Activated CD4-positive, alpha-beta T cell treated with anti-CD3 and anti-CD28 coated beads, Interleukin-2, Interleukin-4, amounts not matched to agents 100 ng/mL and 50 ng/mL, durations not matched to agents 16 hours and 8 hours (primary cell): ENCODE results near the gene PADI3.

Source experiments
- DNase-seq: peaks from one replicate; pipeline ENCODE4 v3.0.0-alpha.2; 2020; ENCODE audit warnings: low spot score

PADI3 gene

DNA sequence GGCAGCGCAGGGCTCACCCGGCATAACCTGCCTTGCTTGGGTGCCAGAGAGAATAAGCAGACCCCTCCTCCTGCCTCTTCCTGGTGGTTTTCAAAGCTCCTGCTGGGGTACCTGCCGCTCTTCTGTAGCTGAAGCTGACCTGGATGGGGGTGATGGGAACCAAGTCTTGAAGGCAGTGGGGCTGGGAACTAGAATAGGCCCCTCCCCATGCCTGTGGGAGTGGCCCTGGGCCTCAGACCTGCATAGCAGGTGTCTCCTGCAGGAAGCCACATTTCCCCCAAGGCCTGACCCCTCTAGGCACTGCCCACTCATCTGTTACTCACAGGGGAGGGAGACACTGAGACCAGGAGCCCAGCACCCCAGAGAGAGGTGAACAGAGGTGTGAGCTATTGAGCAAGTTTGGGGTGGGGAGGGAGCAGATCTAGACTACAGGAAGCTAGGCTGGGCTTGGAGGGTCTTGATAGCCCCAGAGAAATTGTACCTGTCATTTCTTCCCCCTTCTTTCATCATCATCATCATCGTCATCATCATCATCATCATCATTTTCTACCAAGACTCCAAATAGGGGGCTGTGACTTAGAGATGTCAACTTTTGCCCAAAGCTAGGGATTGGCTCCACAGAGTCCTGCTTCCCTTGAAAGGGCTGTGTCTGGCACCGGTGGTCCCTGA is 33.9 kb upstream of the PADI3 start:
- DNase-seq, result no peak

DNA sequence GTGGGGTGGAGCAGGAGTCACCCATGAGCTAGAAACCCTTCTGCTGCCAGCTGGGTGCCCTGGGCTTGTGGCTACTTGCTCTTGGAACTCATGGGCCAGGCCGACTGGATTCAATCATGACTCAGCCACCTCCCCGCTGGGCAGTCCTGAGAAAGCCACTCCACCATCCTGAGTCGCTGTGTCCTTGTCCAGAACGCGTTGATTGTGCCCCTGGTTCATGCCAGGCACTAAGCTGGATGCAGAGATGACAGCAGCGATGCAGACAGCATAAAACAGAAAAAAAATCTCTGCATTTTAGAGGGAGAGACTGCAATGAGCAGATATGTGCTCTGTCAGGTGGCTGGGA is 33.4 kb upstream of the PADI3 start:
- DNase-seq, result no peak

DNA sequence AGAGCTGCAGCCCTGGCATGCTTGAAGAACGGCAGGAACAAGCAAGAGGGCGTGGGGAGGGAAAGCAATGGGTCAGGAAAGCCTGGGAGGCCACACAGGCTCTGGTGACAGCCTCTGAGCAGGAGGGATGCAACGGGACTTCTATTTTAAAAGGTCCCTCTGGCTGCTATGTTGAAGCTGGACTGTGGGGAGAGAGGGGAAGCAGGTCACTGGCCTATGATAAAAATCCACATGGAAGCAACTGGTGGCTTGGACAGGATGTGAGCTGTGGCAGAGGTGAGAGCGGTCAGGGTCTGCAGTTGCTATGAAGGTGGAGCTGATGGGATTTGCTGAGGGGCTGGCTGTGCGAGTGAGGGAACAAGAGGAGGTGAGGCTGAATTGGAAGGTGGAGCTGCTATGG is 32.8 kb upstream of the PADI3 start:
- no peak for DNase-seq

DNA sequence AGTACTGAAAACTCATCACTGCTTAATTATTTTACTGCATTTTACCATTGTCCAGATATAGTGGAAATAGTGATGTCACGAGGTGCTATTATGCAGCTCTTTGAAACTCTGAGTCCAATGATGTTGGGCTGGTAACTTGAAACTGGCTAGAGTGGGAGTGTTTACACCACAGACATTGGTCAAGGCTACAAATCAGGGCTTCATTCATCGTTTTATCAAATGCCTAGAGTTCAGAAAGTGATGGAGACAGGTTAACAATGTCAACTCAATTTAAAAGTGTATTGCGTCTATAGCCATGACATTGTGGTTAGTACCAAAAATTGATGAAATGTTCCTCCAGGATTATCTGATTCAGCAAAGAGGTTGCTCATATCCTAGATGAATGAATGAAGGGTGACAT is 31.3 kb upstream of the PADI3 start:
- DNase-seq, result no peak

DNA sequence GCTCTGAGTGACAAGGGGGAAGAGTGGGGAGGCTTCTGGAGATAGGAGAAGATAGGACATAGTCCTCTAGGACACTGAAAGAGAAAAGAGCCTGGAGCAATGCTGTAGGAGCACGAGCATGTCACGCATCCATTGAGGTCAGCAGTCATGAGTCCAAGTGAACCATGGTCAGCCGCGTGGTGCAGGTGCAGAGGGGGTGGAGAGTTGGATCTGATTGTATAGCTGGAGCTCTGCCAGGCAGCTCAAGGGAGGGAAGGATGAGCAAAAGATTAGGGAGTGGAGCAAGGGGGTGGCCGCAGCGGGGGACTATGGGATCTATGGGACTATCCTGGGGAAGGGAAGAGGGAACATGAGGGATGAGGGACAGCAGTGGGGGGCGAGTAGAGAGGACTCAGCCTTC is 30.0 kb upstream of the PADI3 start:
- DNase-seq, result no peak

DNA sequence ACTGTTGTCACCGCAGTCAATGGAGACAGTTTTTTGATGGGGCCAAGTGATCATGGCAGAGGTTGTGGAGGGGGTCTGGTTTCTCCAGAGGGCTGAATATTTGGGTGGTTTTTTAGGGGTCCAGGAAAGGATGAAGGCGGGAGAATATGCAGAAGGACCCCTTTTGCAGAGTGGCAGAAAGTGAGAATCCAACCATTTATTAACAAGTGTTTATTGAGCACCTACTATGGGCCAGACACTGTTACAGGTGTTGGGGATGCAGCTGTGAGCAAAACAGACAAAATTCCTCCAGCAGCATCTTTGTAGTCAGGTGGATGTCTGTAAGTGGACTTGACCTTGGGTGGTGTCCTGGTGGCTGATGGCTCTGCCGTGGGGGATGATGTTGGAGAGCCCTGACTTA is 28.6 kb upstream of the PADI3 start:
- no peak for DNase-seq

DNA sequence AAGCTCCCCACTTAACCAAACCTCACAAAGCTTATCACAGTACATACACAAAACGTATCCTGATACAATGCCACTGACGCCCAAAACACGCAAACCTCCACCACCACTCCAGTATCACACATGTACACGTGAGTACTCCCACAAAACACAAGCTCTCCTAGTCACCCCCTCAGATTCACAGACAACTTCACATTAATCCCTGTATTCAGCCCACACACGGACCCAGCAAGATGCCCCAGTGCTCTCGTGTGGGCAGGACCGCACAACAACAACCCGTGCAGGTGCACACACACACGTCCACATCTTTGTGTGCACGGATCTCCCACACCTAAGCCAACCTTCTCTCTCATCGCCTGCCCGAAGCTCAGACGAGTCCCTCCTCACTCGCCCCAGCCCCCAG is 26.3 kb upstream of the PADI3 start:
- no peak for DNase-seq

DNA sequence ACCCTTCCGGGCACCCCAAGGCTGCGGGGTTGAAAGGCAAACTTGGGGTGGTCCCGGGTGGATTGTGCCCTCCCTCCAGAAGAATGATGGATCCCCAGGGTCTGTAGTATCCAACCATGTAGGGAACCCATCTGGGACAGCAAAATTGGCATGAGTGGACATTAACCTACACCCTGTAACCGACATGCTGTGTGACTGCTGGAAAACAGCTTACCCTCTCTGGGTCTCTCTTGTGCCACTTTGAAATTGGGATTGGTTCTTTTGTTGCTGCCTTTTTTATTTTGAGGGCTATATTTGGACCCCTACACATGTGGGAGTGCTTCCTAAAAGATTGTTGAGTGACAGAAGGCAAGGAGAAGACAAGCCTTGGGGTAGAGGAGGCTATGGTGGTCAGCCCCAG is 24.5 kb upstream of the PADI3 start:
- DNase-seq, result no peak

DNA sequence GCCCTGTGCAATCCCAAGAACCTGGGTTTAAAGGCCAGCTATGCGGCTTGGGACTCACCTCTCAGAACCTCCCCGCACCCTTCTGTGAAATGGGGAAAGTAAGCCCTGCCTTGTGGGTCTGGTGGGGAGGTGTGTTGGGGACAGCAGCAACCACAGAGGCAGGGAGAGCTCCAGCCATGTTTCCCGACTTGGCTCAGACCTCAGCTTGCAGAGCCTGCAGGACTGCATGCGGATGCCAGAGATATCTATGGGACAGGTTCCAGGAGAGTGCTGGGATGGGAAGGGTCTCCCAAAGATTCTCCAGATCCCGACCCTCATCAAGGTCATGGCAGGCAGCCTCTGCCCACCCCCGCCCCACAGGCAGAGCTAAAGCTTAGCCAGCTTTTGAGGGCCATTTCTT is 23.8 kb upstream of the PADI3 start:
- DNase-seq, result no peak

DNA sequence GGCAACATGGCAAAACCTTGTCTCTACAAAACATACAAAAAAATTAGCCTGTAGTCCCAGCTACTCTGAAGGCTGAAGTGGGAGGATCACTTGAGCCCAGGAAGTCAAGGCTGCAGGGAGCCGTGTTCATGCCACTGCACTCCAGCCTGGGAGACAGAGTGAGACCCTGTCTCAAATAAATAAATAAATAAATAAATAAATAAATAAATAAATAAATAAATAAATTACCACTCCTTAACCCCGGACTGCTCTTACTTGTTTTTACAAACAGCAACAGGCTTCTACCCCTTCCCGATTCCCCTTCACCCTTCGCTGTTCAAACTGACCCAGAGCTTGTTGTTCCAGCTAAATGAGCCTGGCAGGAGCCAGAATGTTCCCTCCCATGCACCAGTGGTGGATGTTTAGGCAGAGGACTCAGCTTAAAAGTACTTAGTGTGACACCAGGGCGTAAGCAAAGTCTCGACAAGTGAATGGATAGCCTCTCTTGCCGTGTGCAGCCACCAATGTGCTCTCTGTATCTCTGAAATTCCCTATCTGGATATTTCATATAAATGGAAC is 21.5 kb upstream of the PADI3 start:
- no peak for DNase-seq

DNA sequence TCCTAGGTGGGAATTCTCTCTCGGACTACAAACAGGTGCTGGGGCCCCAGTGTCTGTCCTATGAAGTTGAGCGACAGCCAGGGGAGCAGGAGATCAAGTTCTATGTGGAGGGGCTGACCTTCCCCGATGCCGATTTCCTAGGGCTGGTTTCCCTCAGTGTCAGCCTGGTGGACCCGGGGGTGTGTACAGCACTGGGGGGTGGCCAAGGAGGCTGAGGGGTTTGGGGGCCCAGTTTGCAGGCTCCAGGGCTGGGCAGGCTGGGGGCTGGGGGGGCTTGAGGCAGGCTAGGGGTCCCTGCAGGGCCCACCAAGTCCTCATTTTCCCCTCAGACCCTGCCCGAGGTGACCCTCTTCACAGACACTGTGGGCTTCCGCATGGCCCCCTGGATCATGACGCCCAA is 20.3 kb upstream of the PADI3 start:
- no peak for DNase-seq

DNA sequence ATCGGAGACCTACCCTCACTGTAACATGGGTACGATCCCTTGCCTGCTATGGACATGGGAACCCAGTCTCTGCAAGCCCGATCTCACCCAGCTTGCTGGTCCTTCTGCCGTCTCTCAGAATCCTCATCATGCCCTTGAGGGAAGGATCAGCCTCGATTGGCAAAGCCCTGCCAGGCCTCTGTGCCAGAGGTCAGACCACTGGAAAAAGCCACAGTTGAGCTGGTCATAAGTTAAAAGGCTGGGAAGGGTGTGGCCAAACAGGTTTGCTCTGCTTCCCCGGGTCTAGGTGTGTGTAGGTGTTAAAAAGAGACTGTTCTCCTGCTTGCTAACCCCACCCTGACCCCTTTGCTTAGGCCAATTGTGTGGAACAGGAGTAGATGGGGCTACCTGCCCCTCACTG is 19.5 kb upstream of the PADI3 start:
- DNase-seq, result no peak

DNA sequence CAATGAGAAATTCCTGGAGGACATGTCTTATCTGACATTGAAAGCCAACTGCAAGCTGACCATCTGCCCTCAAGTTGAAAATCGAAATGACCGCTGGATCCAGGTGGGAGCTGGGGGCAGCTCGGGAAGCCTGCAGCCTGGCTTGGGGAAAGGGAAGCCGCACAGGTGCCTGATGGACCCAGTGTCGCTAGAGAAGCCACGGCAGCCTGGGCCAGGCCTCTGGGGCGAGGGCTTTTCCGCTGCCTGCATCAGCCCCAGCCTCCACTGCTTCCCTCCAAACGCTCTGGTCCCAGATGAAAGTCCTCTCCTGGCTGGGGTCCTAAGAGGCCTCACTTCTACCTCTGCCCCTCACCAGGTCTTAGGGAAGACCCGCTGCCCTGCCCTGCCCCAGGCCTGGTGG is 18.8 kb upstream of the PADI3 start:
- no peak for DNase-seq

DNA sequence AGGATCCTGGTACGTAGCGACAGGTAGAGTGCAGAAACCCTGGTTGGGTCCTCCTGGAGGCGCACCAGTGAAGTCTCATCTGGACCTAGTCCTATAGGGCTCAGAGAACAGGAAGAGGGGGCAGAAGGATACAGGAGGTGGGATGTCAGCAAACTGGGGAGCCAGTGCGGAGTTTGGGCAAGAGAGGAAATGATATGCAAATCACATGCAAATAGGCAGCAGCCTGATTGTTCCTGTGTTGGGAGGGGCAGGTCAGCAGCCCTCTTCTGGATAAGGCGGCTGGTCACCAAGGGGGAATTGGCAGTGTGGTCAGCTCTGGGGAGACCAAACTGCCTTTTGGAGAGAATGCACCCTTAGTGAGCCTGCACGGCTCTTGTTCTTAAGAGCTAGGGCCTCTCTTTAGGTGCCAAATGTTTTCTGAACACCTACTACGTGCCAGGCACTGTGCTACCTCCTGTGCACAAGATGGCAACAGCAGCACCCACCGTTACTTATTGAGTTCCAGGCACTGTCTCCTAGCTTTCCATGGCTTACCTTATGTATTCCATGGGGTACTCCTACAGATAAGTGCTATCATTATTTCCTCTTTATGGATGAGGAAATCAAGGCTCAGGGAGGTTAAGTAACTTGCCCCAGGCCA is 18.1 kb upstream of the PADI3 start:
- DNase-seq, result no peak

DNA sequence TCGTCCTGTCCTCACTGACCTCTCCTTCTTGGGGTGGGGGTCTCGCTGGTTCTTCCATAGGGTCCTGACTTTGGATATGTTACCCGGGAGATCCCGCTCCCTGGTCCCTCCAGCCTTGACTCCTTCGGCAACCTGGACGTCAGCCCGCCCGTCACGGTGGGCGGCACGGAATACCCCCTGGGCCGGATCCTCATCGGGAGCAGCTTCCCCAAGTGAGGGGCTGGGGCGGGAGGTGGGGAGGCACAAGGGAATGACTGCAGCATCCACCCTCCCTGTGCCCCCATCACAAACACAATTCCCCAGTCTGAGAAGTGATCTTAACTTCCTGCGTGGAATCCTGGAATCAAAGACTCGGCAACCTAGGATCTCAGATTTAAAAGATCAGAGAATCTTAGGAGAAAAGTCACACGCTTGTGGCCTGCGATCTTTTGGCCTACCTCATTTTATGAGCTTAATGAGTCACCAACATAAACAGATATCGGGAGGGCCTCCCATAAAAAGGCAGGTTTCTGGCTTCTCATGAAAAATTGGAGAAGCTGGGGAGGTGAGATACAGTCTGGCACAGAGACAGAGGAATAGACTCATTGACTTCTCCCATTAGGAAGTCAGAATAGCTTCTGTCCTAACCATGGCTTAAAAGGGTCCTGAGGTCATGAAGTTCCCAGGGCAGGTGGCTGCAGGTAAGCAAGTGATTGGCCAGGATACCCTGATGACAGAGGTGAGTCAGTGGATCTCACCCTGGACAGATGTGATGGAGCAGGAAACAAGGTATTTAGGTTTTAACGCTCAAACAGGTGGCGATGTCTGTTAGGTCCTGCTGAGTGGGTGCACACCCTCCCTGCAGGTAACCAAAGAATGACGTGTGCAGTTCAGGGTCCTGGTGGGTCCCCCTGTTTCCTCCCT is 15.9 kb upstream of the PADI3 start:
- no peak for DNase-seq

DNA sequence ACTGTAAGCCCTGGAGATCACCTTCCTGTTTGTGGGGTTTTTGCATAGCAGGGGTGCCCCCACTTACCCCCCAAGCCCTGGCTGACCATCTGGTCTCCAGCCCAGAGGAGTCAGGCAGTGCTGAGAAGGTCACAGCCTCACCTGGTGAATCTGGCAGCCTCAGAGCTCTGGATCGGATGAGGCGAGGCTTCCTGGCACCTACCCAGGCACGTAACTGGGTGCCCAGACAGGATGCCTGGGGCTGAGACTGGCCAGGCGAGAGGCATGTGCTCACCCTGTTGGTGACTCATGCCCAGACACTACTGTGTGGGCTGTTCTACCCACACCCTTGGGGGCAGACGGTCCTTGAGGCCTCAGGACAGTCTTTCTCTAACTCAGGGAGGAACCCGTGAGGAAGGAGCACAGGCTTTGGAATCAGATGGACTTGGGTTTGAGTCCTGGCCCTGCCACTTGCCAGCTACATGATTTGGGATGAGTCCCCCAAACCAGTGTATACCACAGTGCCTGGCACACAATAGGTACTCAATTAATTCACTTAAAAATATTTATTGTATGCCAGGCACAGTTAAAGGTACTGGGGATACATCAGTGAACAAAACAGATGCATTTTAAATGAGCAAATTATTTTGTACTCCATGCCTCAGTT is 15.1 kb upstream of the PADI3 start:
- no peak for DNase-seq

DNA sequence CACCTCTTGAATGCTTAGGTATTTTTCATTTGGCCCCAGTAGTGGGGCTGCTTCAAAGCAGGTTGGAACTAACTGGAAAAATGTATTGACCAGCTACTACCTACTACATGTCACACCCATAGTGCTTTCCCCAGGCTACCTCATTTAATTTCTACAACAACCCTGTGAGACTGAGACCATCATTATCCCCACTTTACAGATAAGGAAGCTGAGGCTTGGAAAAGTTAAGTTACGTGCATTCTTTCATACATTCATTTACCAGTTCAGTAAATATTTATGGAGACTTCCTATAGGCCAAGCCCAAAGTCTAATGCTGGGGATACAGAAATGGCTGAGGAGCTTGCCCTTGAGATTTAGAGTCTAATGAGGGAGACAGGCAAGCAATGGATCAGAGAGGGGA is 14.5 kb upstream of the PADI3 start:
- no peak for DNase-seq

DNA sequence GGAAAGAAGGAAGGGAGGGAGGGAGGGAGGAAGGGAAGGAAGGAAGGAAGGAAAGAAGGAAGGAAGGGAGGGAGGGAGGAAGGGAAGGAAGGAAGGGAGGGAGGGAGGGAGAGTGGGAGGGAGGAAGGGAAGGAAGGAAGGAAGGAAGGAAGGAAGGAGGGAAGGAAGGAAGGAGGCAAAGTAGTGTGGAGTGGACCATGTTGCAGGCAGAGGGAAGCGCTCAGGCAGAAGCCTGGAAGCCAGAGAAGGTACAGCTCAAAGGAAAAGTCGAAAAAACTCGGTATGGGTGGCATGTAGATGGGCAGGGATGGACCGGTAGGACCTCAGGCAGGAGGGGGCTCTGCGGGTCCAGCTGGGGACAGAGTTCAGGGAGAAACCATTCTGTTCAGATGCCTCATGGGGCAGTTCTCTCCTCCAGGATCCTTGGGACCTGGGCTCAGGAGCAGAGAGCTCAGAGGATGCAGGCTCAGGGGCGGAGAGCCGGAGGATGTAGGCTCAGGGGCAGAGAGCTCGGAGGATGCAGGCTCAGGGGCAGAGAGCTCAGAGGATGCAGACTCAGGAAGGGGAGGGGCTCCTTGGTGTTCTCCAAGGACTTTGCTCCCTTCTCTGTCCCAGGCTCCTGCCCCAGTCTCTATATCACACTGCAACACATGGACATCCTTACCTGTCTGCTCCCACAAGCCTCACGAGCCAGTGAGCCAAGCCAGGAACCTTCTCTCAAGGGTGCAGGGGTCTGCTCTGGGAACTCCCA is 13.6 kb upstream of the PADI3 start:
- no peak for DNase-seq

DNA sequence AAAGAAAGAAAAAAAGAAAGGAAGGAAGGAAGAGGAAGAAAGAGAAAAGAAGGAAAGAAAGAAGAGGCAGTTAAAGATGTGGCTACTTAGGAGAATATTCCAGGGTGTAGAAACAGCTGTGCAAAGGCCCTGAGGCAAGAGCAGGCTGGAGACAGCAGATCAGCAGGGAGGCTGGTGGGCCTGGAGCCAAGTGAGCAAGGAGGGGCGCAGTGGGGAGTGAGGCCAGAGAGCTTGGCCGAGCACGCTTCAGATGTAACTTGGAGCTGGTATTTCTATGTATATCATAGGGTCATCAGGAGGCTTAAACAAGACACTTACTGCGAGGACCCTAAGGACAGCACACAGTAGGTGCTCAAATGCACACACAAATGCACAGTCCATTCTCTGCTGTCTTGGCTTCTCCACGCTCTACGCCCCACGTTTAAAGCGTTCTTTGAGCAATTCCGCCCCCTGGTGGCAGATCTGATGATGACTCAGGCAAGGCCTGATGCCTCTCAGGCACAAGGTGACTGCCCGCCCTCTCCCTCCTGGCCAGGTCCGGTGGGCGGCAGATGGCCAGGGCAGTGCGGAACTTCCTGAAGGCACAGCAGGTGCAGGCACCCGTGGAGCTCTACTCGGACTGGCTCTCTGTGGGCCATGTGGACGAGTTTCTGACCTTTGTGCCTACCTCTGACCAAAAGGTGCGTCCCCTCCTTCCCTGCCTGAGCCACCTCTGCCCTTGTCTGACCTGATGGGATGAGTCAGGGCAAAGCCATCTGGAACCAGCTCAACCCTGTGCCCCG is 11.9 kb upstream of the PADI3 start:
- DNase-seq, result peak; percentile 85

DNA sequence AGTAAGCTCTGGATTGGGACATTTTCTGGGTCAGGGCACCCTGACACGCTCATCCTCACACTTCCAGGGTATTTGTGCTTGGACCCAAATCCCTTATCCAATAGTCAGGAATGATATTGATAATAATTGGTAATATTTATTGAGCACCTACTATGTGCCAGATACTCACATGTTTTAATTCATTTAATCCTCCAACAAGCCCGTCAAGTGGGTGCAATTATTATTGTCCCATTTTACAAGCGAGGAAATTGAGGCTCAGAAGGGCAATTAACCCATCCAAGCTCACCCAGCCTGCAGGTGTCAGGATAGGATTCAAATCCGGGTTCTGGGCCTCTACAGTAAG is 11.4 kb upstream of the PADI3 start:
- no peak for DNase-seq

DNA sequence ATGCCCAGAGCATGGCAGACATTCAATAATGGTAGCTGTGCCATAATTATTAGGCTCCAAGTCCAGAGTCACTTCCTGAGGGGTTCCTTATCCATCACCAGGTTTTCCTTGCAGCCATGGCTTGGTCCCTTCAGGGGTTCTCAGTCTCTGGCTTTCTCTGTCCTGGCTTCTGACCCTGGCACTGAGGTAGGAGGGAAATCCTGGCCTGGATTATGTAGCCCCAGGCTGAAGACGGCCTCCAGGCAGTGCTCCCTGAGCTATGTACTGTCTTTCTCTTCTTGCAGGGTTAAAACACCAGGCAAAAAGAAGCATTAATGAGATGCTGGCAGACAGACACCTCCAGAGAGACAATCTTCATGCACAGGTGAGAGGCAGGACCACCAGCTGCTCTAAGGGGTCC is 9.5 kb upstream of the PADI3 start:
- peak; percentile 43 for DNase-seq
